Endothelial cell of umbilical vein (primary cell): ENCODE data around the gene RBMS3.

Source experiments
- CTCF ChIP-seq, 2 donors: IDR thresholded peaks; 1 replicate in 1 of 2; 2 replicates in 1 of 2; pipeline ENCODE4 v1.5.1; 2011; ENCODE audit warnings: low read length in 2 of 2, mild to moderate bottlenecking in 2 of 2, moderate library complexity in 2 of 2, control low read depth in 1 of 2, inconsistent platforms in 1 of 2, low read depth in 1 of 2; ENCODE audit not compliant: insufficient read depth in 1 of 2; ENCODE audit errors: extremely low read depth in 1 of 2
- EZH2 ChIP-seq: IDR thresholded peaks from 2 replicates; pipeline ENCODE4 v1.6.1; 2012; ENCODE audit warnings: borderline replicate concordance, low read depth, mild to moderate bottlenecking, moderate library complexity, low read length, inconsistent platforms; ENCODE audit not compliant: severe bottlenecking
- FOS ChIP-seq: IDR thresholded peaks from 2 replicates; pipeline ENCODE4 v1.6.1; 2011; ENCODE audit warnings: mild to moderate bottlenecking, low read length, moderate library complexity, borderline replicate concordance; ENCODE audit not compliant: insufficient read depth
- GATA2 ChIP-seq: IDR thresholded peaks from 2 replicates; pipeline ENCODE4 v1.7.0; 2011; ENCODE audit warnings: low read depth, mild to moderate bottlenecking, moderate library complexity, mixed read lengths, low read length; ENCODE audit not compliant: insufficient read length, insufficient read depth
- JUN ChIP-seq: IDR thresholded peaks from 2 replicates; pipeline ENCODE4 v1.6.1; 2011; ENCODE audit warnings: borderline replicate concordance, low read depth; ENCODE audit not compliant: insufficient read length, insufficient read depth
- MAX ChIP-seq: IDR thresholded peaks from 2 replicates; pipeline ENCODE4 v1.6.1; 2011; ENCODE audit not compliant: insufficient read depth, insufficient read length
- MYC ChIP-seq: IDR thresholded peaks from one replicate; pipeline ENCODE4 v1.6.1; 2011; ENCODE audit warnings: mild to moderate bottlenecking, low read depth, low read length
- POLR2A ChIP-seq: IDR thresholded peaks from 2 replicates; pipeline ENCODE4 v1.6.1; 2012; ENCODE audit warnings: low read depth, mild to moderate bottlenecking, control low read depth, low read length
- POLR2AphosphoS5 ChIP-seq: IDR thresholded peaks from 2 replicates; pipeline ENCODE4 v1.6.1; 2012; ENCODE audit warnings: low read depth, mild to moderate bottlenecking, control low read depth, low read length, moderate library complexity; ENCODE audit not compliant: insufficient read depth

GRCh38 chr3:29429055-29429679, 148.3 kb downstream of the RBMS3 start:
- TF ChIP-seq CTCF (IDR thresholded peaks at IDR 0.05; ENCODE audit: extremely low read depth in 1 of 2, insufficient read depth in 1 of 2, low read depth in 1 of 2, low read length in 2 of 2) (no peak), EZH2 (no peak), POLR2AphosphoS5 (no peak), POLR2A (no peak), FOS (no peak), MYC (no peak), MAX (no peak), GATA2 (no peak), JUN (no peak)
